PC-9 (cell line): ENCODE data around the gene TMEM30A.

Experiments
- EZH2 ChIP-seq: fragments of 200-600 bp; sonication (generic); IDR thresholded peaks from 2 replicates; pipeline ENCODE4 v1.8.0; 2017; ENCODE audit warnings: antibody characterized with exemption, low read depth
- TF ChIP-seq, protein P1 (sequence below): fragments of 200-600 bp; sonication (generic); conservative IDR thresholded peaks from 2 replicates; pipeline ENCODE4 v1.6.1; 2017; ENCODE audit warnings: mixed run types, antibody characterized with exemption, mild to moderate bottlenecking, moderate library complexity

DNA sequence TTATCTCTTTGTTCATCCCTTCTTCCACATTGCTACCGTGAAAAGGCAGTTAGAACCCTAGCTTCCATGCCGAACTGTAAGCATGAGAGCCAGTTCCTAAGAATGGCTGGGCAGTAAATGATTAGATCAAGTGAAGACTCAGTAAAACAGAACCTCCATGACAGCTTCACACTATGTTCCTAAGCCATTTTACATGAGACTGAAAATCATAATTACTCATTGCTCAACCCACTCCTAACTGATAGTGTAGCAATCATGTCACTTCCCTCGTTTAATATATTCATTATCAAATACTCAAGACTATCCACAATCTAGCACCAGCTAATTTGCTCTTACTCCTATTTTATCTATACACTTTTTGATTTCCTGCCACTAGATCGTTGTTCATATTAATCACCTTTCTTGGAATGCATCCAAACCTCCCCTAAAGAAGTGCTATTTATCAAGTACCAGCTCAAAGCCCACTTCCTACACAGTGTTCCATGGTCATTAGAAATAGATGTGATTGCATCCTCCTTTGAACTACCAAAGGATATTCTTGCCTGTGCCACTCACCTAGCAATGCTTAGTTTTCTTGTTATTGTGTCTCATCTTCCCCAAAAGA lies 6.0 kb downstream of the TMEM30A start:
- TF ChIP-seq, protein P1, sequence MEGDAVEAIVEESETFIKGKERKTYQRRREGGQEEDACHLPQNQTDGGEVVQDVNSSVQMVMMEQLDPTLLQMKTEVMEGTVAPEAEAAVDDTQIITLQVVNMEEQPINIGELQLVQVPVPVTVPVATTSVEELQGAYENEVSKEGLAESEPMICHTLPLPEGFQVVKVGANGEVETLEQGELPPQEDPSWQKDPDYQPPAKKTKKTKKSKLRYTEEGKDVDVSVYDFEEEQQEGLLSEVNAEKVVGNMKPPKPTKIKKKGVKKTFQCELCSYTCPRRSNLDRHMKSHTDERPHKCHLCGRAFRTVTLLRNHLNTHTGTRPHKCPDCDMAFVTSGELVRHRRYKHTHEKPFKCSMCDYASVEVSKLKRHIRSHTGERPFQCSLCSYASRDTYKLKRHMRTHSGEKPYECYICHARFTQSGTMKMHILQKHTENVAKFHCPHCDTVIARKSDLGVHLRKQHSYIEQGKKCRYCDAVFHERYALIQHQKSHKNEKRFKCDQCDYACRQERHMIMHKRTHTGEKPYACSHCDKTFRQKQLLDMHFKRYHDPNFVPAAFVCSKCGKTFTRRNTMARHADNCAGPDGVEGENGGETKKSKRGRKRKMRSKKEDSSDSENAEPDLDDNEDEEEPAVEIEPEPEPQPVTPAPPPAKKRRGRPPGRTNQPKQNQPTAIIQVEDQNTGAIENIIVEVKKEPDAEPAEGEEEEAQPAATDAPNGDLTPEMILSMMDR: no peak
- no peak for TF ChIP-seq EZH2
